HepG2 (cell line): ENCODE measurements around the gene LRRC8C. TPM values are rescaled to one million over a fixed set of nuclear protein-coding genes. Genes with fewer than 3 reads are reported as not detected.

ENCODE experiments used
- AGO2 ChIP-seq: fragments of 200-400 bp; formaldehyde crosslinking; optimal IDR thresholded peaks from 2 replicates; pipeline ENCODE3; 2017; ENCODE audit warnings: mild to moderate bottlenecking, low read depth, low read length, moderate library complexity
- CC2D1A ChIP-seq: sonication (generic); formaldehyde crosslinking; IDR thresholded peaks from 2 replicates; pipeline ENCODE4 v1.8.1; 2023; ENCODE audit warnings: mild to moderate bottlenecking, missing genetic modification reagents
- HNRNPK ChIP-seq: fragments of 200-400 bp; formaldehyde crosslinking; IDR thresholded peaks from 2 replicates; pipeline ENCODE4 v1.6.1; 2018; ENCODE audit warnings: low read length, low read depth, moderate library complexity, mild to moderate bottlenecking; ENCODE audit not compliant: poor library complexity, severe bottlenecking
- HNRNPUL1 ChIP-seq: fragments of 200-400 bp; formaldehyde crosslinking; IDR thresholded peaks from 2 replicates; pipeline ENCODE4 v1.6.1; 2017; ENCODE audit warnings: low read depth, mild to moderate bottlenecking, low read length, moderate library complexity
- NFATC3 ChIP-seq: sonication (generic); formaldehyde crosslinking; IDR thresholded peaks from 2 replicates; pipeline ENCODE4 v1.5.1; 2020; ENCODE audit warnings: mild to moderate bottlenecking, missing genetic modification reagents
- POLR2A ChIP-seq, 2 experiments: IDR thresholded peaks; 2 replicates each; pipeline ENCODE4 v1.6.1; 2011; ENCODE audit warnings: low read depth in 2 of 2, low read length in 2 of 2, mild to moderate bottlenecking in 1 of 2, moderate library complexity in 1 of 2; ENCODE audit not compliant: insufficient read depth in 1 of 2
- SIX1 ChIP-seq: sonication (generic); formaldehyde crosslinking; IDR thresholded peaks from 2 replicates; pipeline ENCODE4 v1.4.0; 2020; ENCODE audit warnings: missing genetic modification reagents, borderline replicate concordance
- SMAD9 ChIP-seq: sonication (generic); formaldehyde crosslinking; IDR thresholded peaks from 2 replicates; pipeline ENCODE4 v1.5.1; 2020; ENCODE audit warnings: mild to moderate bottlenecking, missing genetic modification reagents
- SNAI1 ChIP-seq: sonication (generic); formaldehyde crosslinking; IDR thresholded peaks from 2 replicates; pipeline ENCODE4 v1.5.0; 2020; ENCODE audit warnings: mild to moderate bottlenecking, missing genetic modification reagents, borderline replicate concordance
- SOX5 ChIP-seq: IDR thresholded peaks from 2 replicates; pipeline ENCODE4 v1.6.1; 2016; ENCODE audit warnings: borderline replicate concordance
- TBL1XR1 ChIP-seq: fragments of 150-350 bp; IDR thresholded peaks from 2 replicates; pipeline ENCODE4 v1.6.1; 2014; ENCODE audit warnings: borderline replicate concordance, low read length; ENCODE audit not compliant: partially characterized antibody
- TBX2 ChIP-seq: sonication (generic); formaldehyde crosslinking; IDR thresholded peaks from 2 replicates; pipeline ENCODE4 v1.5.0; 2020; ENCODE audit warnings: missing genetic modification reagents, mild to moderate bottlenecking, borderline replicate concordance
- THYN1 ChIP-seq: sonication (generic); formaldehyde crosslinking; IDR thresholded peaks from 2 replicates; pipeline ENCODE4 v1.8.1; 2023; ENCODE audit warnings: low read depth, mild to moderate bottlenecking, moderate library complexity, missing genetic modification reagents, borderline replicate concordance
- ZBTB3 ChIP-seq: sonication (generic); formaldehyde crosslinking; IDR thresholded peaks from 2 replicates; pipeline ENCODE4 v1.4.0; 2020; ENCODE audit warnings: low read depth, mild to moderate bottlenecking, moderate library complexity, missing genetic modification reagents, borderline replicate concordance
- ZNF143 ChIP-seq: sonication (generic); formaldehyde crosslinking; IDR thresholded peaks from 2 replicates; pipeline ENCODE4 v1.4.0; 2020; ENCODE audit warnings: missing genetic modification reagents
- ZNF382 ChIP-seq: sonication (generic); formaldehyde crosslinking; IDR thresholded peaks from 2 replicates; pipeline ENCODE4 v1.5.0; 2020; ENCODE audit warnings: missing genetic modification reagents, mild to moderate bottlenecking, borderline replicate concordance
- ZNF556 ChIP-seq: sonication (generic); formaldehyde crosslinking; IDR thresholded peaks from 2 replicates; pipeline ENCODE4 v1.4.0; 2020; ENCODE audit warnings: mild to moderate bottlenecking, missing genetic modification reagents, borderline replicate concordance
- ZNF674 ChIP-seq: sonication (generic); formaldehyde crosslinking; IDR thresholded peaks from 2 replicates; pipeline ENCODE4 v1.5.0; 2020; ENCODE audit warnings: low read depth, mild to moderate bottlenecking, missing genetic modification reagents
- ZNF777 ChIP-seq: sonication (generic); formaldehyde crosslinking; IDR thresholded peaks from 2 replicates; pipeline ENCODE4 v1.4.0; 2020; ENCODE audit warnings: missing genetic modification reagents
- polyA plus RNA-seq, 8 experiments: library from polyadenylated mRNA; depleted of rRNA in 3 of 8; stranded (reverse) in 7 of 8; unstranded in 1 of 8; fragments of >200 nt; fragmentation: Illumina TruSeq in 4 of 8; extraction: Trizol in 4 of 8; gene quantifications; 2 replicates each; pipeline versions ENCODE4 v1.2.1 to v1.2.3, GENCODE V29; 2011 to 2016; ENCODE audit warnings: low read depth in 4 of 8, missing spikeins in 1 of 8, mixed read lengths in 1 of 8; ENCODE audit not compliant: insufficient read depth in 1 of 8
- total RNA-seq, 5 experiments: library from RNA; depleted of rRNA; stranded (reverse); fragments of >200 nt; fragmentation: Illumina TruSeq; extraction: Trizol; gene quantifications; 2 replicates each; pipeline ENCODE4 v1.2.3, GENCODE V29; 2016; ENCODE audit warnings: low read depth in 1 of 5
- TF ChIP-seq, protein P1 (sequence below): IDR thresholded peaks from 2 replicates; pipeline ENCODE4 v1.6.1; 2016; ENCODE audit warnings: mild to moderate bottlenecking, missing biosample characterization, missing genetic modification reagents
- TF ChIP-seq, protein P2 (sequence below): IDR thresholded peaks from 2 replicates; pipeline ENCODE4 v1.6.1; 2016; ENCODE audit warnings: missing compliant biosample characterization, missing genetic modification reagents, borderline replicate concordance
- TF ChIP-seq, protein P3 (sequence below): IDR thresholded peaks from 2 replicates; pipeline ENCODE4 v1.6.1; 2018; ENCODE audit warnings: missing genetic modification reagents, mild to moderate bottlenecking, missing compliant biosample characterization
- TF ChIP-seq, protein P4 (sequence below): fragments of 450-650 bp; IDR thresholded peaks from 2 replicates; pipeline ENCODE4 v1.6.1; 2016
- TF ChIP-seq, protein P5 (sequence below): sonication (generic); formaldehyde crosslinking; IDR thresholded peaks from 2 replicates; pipeline ENCODE4 v1.4.0; 2020; ENCODE audit warnings: missing genetic modification reagents, low read depth, mild to moderate bottlenecking, borderline replicate concordance
- TF ChIP-seq, protein P6 (sequence below): IDR thresholded peaks from 2 replicates; pipeline ENCODE4 v1.6.1; 2016

The LRRC8C gene
- total and polyA plus RNA-seq, 2 of the 13 experiments (the other 11 are each of a cell fraction or from before 2014, with no cell fraction given) = 0.22 to 0.32 TPM

DNA sequence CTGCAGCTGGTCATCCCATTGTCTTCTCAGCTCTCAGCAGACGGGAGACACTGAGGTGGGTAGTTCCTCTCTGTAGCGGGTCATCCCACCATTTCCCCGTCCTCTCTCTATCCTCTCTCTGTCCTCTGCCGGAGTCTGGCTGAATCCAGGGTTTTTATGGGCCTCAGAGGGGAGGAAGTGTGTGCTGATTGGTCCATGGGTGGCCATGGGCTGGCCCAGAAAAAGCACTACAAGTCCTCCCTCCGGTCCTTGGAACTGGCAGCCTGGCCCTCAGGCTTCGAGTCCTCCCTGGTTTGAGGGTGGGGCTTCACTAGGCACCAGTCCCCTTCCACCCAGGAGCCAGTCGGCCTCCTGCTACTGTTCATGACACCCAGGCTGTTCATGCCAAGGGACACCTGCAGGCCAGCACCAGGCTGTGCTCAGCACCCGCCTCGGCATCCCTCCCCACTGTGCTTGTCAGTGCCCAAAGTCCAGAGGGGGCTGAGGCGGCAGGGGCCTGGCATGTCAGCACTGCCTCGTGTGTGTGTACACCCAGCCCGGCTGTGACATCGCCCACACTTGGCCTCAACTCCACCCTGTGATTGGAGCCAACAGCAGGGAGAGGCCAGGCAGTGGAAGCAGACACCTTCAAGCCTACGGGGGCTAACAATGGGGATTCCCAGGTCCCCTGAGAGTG lies 23.0 kb upstream of the LRRC8C start (continued):
- TF ChIP-seq, protein P1, sequence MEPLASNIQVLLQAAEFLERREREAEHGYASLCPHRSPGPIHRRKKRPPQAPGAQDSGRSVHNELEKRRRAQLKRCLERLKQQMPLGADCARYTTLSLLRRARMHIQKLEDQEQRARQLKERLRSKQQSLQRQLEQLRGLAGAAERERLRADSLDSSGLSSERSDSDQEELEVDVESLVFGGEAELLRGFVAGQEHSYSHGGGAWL (CRISPR knock-in tag) = peak; percentile 39; the same call in 1 of the 2 replicates
- TF ChIP-seq SMAD9 (CRISPR knock-in tag) (no peak), TBL1XR1 (no peak), NFATC3 (no peak), SIX1 (CRISPR knock-in tag) (no peak; the same call in 1 of the 2 replicates), ZNF382 (CRISPR knock-in tag) (no peak), HNRNPK (no peak), AGO2 (no peak), HNRNPUL1 (no peak), THYN1 (CRISPR knock-in tag) (no peak), POLR2A (IDR thresholded peaks at IDR 0.05; ENCODE audit: insufficient read depth in 1 of 2, low read depth in 2 of 2, low read length in 2 of 2) (peak; percentile 16 to 59; a peak in 2 of 4 replicates), CC2D1A (no peak), ZNF674 (no peak), ZNF556 (peak; percentile 70; the same call in 1 of the 2 replicates), ZNF777 (CRISPR knock-in tag) (no peak), SNAI1 (CRISPR knock-in tag) (peak; percentile 58; the same call in 1 of the 2 replicates), ZNF143 (CRISPR knock-in tag) (no peak), SOX5 (no peak), TBX2 (peak; percentile 75), ZBTB3 (CRISPR knock-in tag) (no peak)
- TF ChIP-seq, protein P2, sequence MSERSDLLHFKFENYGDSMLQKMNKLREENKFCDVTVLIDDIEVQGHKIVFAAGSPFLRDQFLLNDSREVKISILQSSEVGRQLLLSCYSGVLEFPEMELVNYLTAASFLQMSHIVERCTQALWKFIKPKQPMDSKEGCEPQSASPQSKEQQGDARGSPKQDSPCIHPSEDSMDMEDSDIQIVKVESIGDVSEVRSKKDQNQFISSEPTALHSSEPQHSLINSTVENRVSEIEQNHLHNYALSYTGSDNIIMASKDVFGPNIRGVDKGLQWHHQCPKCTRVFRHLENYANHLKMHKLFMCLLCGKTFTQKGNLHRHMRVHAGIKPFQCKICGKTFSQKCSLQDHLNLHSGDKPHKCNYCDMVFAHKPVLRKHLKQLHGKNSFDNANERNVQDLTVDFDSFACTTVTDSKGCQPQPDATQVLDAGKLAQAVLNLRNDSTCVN (CRISPR knock-in tag) = no peak
- TF ChIP-seq, protein P3, sequence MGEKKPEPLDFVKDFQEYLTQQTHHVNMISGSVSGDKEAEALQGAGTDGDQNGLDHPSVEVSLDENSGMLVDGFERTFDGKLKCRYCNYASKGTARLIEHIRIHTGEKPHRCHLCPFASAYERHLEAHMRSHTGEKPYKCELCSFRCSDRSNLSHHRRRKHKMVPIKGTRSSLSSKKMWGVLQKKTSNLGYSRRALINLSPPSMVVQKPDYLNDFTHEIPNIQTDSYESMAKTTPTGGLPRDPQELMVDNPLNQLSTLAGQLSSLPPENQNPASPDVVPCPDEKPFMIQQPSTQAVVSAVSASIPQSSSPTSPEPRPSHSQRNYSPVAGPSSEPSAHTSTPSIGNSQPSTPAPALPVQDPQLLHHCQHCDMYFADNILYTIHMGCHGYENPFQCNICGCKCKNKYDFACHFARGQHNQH (CRISPR knock-in tag) = 0 out of 2 replicates have a peak, but pooled peaks have one; percentile 17
- TF ChIP-seq, protein P4, sequence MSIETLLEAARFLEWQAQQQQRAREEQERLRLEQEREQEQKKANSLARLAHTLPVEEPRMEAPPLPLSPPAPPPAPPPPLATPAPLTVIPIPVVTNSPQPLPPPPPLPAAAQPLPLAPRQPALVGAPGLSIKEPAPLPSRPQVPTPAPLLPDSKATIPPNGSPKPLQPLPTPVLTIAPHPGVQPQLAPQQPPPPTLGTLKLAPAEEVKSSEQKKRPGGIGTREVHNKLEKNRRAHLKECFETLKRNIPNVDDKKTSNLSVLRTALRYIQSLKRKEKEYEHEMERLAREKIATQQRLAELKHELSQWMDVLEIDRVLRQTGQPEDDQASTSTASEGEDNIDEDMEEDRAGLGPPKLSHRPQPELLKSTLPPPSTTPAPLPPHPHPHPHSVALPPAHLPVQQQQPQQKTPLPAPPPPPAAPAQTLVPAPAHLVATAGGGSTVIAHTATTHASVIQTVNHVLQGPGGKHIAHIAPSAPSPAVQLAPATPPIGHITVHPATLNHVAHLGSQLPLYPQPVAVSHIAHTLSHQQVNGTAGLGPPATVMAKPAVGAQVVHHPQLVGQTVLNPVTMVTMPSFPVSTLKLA = no peak
- TF ChIP-seq, protein P5, sequence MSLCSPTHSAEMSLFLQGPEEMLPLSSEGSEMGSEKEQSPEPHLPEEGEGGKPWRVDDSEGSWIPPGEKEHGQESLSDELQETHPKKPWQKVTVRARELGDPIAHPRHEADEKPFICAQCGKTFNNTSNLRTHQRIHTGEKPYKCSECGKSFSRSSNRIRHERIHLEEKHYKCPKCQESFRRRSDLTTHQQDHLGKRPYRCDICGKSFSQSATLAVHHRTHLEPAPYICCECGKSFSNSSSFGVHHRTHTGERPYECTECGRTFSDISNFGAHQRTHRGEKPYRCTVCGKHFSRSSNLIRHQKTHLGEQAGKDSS (CRISPR knock-in tag) = peak; percentile 48; the same call in 1 of the 2 replicates
- TF ChIP-seq, protein P6, sequence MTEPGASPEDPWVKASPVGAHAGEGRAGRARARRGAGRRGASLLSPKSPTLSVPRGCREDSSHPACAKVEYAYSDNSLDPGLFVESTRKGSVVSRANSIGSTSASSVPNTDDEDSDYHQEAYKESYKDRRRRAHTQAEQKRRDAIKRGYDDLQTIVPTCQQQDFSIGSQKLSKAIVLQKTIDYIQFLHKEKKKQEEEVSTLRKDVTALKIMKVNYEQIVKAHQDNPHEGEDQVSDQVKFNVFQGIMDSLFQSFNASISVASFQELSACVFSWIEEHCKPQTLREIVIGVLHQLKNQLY (CRISPR knock-in tag) = no peak
